Activated B cell treated with CpG ODN at 0.5 μM for 24 hours (primary cell): Measurements from ENCODE around the gene DVL1. TPM values are rescaled to one million over a fixed set of nuclear protein-coding genes. Genes with fewer than 3 reads are reported as not detected.

ENCODE experiments used
- ATAC-seq: fragments of 200-7000 bp; cut with Tn5 transposase; one replicate; pipeline ENCODE4 v1.10.0; 2021; ENCODE audit warnings: low read depth, mild to moderate bottlenecking, moderate library complexity
- CTCF ChIA-PET: fragments of 350-600 bp; sonication (Branson Sonifier 250); formaldehyde crosslinking; loops from one replicate; lab custom pipeline; 2021; ENCODE audit warnings: antibody characterized with exemption; lab: Charles Lee
- POLR2A ChIA-PET: fragments of 350-600 bp; sonication (Branson Sonifier 250); formaldehyde crosslinking; loops from one replicate; lab custom pipeline; 2021; ENCODE audit warnings: antibody characterized with exemption; lab: Charles Lee
- DNase-seq: peaks from one replicate; pipeline ENCODE4 v3.0.0; 2022
- H3K27ac Mint-ChIP-seq: one replicate; pipeline ENCODE4 v1.8.0; 2020; ENCODE audit warnings: mixed read lengths
- H3K27me3 Mint-ChIP-seq: one replicate; pipeline ENCODE4 v1.8.0; 2021; ENCODE audit warnings: mixed read lengths
- H3K36me3 Mint-ChIP-seq: one replicate; pipeline ENCODE4 v1.8.0; 2021; ENCODE audit warnings: low read depth, mixed read lengths
- H3K4me1 Mint-ChIP-seq: one replicate; pipeline ENCODE4 v1.8.0; 2021; ENCODE audit warnings: mixed read lengths
- H3K4me3 Mint-ChIP-seq: one replicate; pipeline ENCODE4 v1.8.0; 2020; ENCODE audit warnings: mild to moderate bottlenecking, mixed read lengths
- H3K9me3 Mint-ChIP-seq: one replicate; pipeline ENCODE4 v1.8.0; 2020; ENCODE audit warnings: mixed read lengths
- intact Hi-C: fragments of 100-400 bp; cut with micrococcal nuclease; formaldehyde crosslinking; loops from one replicate; pipeline ENCODE4 v1.15.1; 2024
- total RNA-seq: library from RNA; stranded (reverse); gene quantifications from 2 replicates; pipeline ENCODE4 v1.2.3, GENCODE V29; 2022
- TF ChIP-seq, protein P1 (sequence below): fragments of 200-600 bp; IDR thresholded peaks from one replicate; pipeline ENCODE4 v1.8.0; 2022; ENCODE audit warnings: antibody characterized with exemption, mild to moderate bottlenecking

DVL1 gene
- total RNA-seq, 1 donor from 2014 or later, result 29.3 TPM

- intact Hi-C loops, result no loop called here
- Mint-ChIP-seq H3K27me3 (peaks cover 2% of the 10 kb centered on the region), H3K9me3 (no peaks in the 10 kb centered on the region), H3K4me3 (no peak overlapping the region), H3K4me1 (peaks cover 9% of the 10 kb centered on the region), H3K36me3 (no peaks in the 10 kb centered on the region), H3K27ac (no peak overlapping the region)
- DNase-seq (no peak), ATAC-seq (no peak)
- TF ChIP-seq, protein P1, sequence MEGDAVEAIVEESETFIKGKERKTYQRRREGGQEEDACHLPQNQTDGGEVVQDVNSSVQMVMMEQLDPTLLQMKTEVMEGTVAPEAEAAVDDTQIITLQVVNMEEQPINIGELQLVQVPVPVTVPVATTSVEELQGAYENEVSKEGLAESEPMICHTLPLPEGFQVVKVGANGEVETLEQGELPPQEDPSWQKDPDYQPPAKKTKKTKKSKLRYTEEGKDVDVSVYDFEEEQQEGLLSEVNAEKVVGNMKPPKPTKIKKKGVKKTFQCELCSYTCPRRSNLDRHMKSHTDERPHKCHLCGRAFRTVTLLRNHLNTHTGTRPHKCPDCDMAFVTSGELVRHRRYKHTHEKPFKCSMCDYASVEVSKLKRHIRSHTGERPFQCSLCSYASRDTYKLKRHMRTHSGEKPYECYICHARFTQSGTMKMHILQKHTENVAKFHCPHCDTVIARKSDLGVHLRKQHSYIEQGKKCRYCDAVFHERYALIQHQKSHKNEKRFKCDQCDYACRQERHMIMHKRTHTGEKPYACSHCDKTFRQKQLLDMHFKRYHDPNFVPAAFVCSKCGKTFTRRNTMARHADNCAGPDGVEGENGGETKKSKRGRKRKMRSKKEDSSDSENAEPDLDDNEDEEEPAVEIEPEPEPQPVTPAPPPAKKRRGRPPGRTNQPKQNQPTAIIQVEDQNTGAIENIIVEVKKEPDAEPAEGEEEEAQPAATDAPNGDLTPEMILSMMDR, result no peak
- POLR2A ChIA-PET, result no interaction called here
- CTCF ChIA-PET, result no interaction called here
Observed at GRCh38 chr1:1286313-1287261, 62.6 kb downstream of the DVL1 start.

GRCh38 chr1:1285611-1286311, 63.5 kb downstream of the DVL1 start:
- H3K4me1 Mint-ChIP-seq, result peaks cover 9% of the 10 kb centered on the region
- no peaks in the 10 kb centered on the region for H3K9me3 Mint-ChIP-seq
- H3K4me3 Mint-ChIP-seq, result no peak overlapping the region
- H3K27ac Mint-ChIP-seq, result no peak overlapping the region
- CTCF ChIA-PET, result no interaction called here
- POLR2A ChIA-PET, result no interaction called here
- no peaks in the 10 kb centered on the region for H3K36me3 Mint-ChIP-seq
- ATAC-seq, result no peak
- DNase-seq, result no peak
- TF ChIP-seq, protein P1, result no peak
- H3K27me3 Mint-ChIP-seq, result peaks cover 2% of the 10 kb centered on the region
- intact Hi-C loops, result no loop called here

Other genes with a start within 250 kb of the DVL1 start
- 20.8 and 26.5 TPM in 2 replicates for gene C1orf159, start 233.3 kb downstream of the DVL1 start, total RNA-seq
- 0.16 TPM in 1 of 2 replicates, not detected in the other for gene TTLL10, start 175.5 kb downstream of the DVL1 start, total RNA-seq
- 36.7 and 37.5 TPM in 2 replicates for gene TNFRSF18, start 142.8 kb downstream of the DVL1 start, total RNA-seq
- gene TNFRSF4, start 135.3 kb downstream of the DVL1 start, total RNA-seq, result 0.86 and 1.1 TPM in 2 replicates
- 94.4 and 97.9 TPM in 2 replicates for gene SDF4, start 117.4 kb downstream of the DVL1 start, total RNA-seq
- gene B3GALT6, start 117.2 kb downstream of the DVL1 start, total RNA-seq, result 20.9 and 22.1 TPM in 2 replicates
- 2.5 and 2.7 TPM in 2 replicates for gene C1QTNF12, start 102.7 kb downstream of the DVL1 start, total RNA-seq
- 79.2 and 89.9 TPM in 2 replicates for gene UBE2J2, start 75.6 kb downstream of the DVL1 start, total RNA-seq
- 1.6 and 3.3 TPM in 2 replicates for gene SCNN1D, start 69.0 kb downstream of the DVL1 start, total RNA-seq
- gene ACAP3, start 41.5 kb downstream of the DVL1 start, total RNA-seq, result 16.2 and 26.1 TPM in 2 replicates
- gene PUSL1, start 40.8 kb downstream of the DVL1 start, total RNA-seq, result 11.9 and 12.6 TPM in 2 replicates
- 131 and 151 TPM in 2 replicates for gene INTS11, start 24.8 kb downstream of the DVL1 start, total RNA-seq
- 13.8 and 15.3 TPM in 2 replicates for gene CPTP, start 24.6 kb downstream of the DVL1 start, total RNA-seq
- 2.5 and 2.7 TPM in 2 replicates for gene TAS1R3, start 18.1 kb downstream of the DVL1 start, total RNA-seq
- gene MXRA8, start 9.1 kb upstream of the DVL1 start, total RNA-seq, result 0.07 and 0.16 TPM in 2 replicates
- 91.5 and 105 TPM in 2 replicates for gene AURKAIP1, start 25.8 kb upstream of the DVL1 start, total RNA-seq
- gene CCNL2, start 49.9 kb upstream of the DVL1 start, total RNA-seq, result 188 and 225 TPM in 2 replicates
- 134 and 136 TPM in 2 replicates for gene MRPL20, start 57.9 kb upstream of the DVL1 start, total RNA-seq
- gene ANKRD65, start 71.9 kb upstream of the DVL1 start, total RNA-seq, result 0.13 TPM in 1 of 2 replicates, not detected in the other
- not detected in 2 replicates for gene VWA1, start 86.3 kb upstream of the DVL1 start, total RNA-seq
- 0.58 and 0.86 TPM in 2 replicates for gene ATAD3C, start 100.3 kb upstream of the DVL1 start, total RNA-seq
- 47.4 and 49.5 TPM in 2 replicates for gene ATAD3B, start 122.3 kb upstream of the DVL1 start, total RNA-seq
- gene ATAD3A, start 162.7 kb upstream of the DVL1 start, total RNA-seq, result 26.1 and 32.4 TPM in 2 replicates
- 0.31 TPM in 1 of 2 replicates, not detected in the other for gene TMEM240, start 191.2 kb upstream of the DVL1 start, total RNA-seq
- gene SSU72, start 225.4 kb upstream of the DVL1 start, total RNA-seq, result 111 and 118 TPM in 2 replicates